ENCODE data around the gene HLA-DQB2.
"Not testable (repeated sequence)": the region's sequence is repeated elsewhere in the genome, so short reads cannot be mapped to it uniquely, and the experiment has no call there.

HLA-DQB2 gene

GRCh38 chr6:32763421-32763820 is at the start of gene HLA-DQB2:
Gene HLA-DQB2 (minus strand): TSS chr6:32763532. CDS start chr6:32763470, 62 bp downstream.
- no peak for DNase-seq

- no peak for DNase-seq
Observed at GRCh38 chr6:32809171-32809570, 45.8 kb upstream of the HLA-DQB2 start.

GRCh38 chr6:32807020-32807580 is 43.8 kb upstream of the HLA-DQB2 start:
- DNase-seq, result no peak

GRCh38 chr6:32805404-32805803 is 42.1 kb upstream of the HLA-DQB2 start:
- DNase-seq, result not testable (repeated sequence)

- no peak for DNase-seq
Observed at GRCh38 chr6:32803416-32803815, 40.1 kb upstream of the HLA-DQB2 start.

GRCh38 chr6:32799740-32800139 is 36.4 kb upstream of the HLA-DQB2 start:
- DNase-seq, result no peak

- no peak for DNase-seq
Observed at GRCh38 chr6:32799168-32799567, 35.8 kb upstream of the HLA-DQB2 start.

- DNase-seq, result peak; percentile 23 to 81 (median 67)
Observed at GRCh38 chr6:32796848-32797776, 33.8 kb upstream of the HLA-DQB2 start.

- peak in 1 of 6 experiments; percentile 8 for DNase-seq
Observed at GRCh38 chr6:32794510-32794909, 31.2 kb upstream of the HLA-DQB2 start.

- no peak for DNase-seq
Observed at GRCh38 chr6:32792901-32793435, 29.6 kb upstream of the HLA-DQB2 start.

GRCh38 chr6:32790306-32790705 is 27.0 kb upstream of the HLA-DQB2 start:
- DNase-seq, result no peak

GRCh38 chr6:32785781-32786533 is 22.6 kb upstream of the HLA-DQB2 start:
- DNase-seq, result peak in 3 of 6 experiments; percentile 3 to 47 (median 30)

- not testable (repeated sequence) for DNase-seq
Observed at GRCh38 chr6:32782923-32783322, 19.6 kb upstream of the HLA-DQB2 start.

GRCh38 chr6:32779036-32779435 is 15.7 kb upstream of the HLA-DQB2 start:
- no peak for DNase-seq

GRCh38 chr6:32775071-32775470 is 11.7 kb upstream of the HLA-DQB2 start:
- no peak for DNase-seq

GRCh38 chr6:32774426-32774825 is 11.1 kb upstream of the HLA-DQB2 start:
- DNase-seq, result no peak

- no peak for DNase-seq
Observed at GRCh38 chr6:32772656-32773055, 9.3 kb upstream of the HLA-DQB2 start.

GRCh38 chr6:32764048-32764447 is 716 bp upstream of the HLA-DQB2 start:
- DNase-seq, result no peak

- no peak for DNase-seq
Observed at GRCh38 chr6:32761548-32761947, 1.8 kb downstream of the HLA-DQB2 start.

- DNase-seq, result no peak
Observed at GRCh38 chr6:32761072-32761471, 2.3 kb downstream of the HLA-DQB2 start.

- DNase-seq, result no peak
Observed at GRCh38 chr6:32759669-32760068, 3.7 kb downstream of the HLA-DQB2 start.

- DNase-seq, result no peak
Observed at GRCh38 chr6:32752580-32752979, 10.8 kb downstream of the HLA-DQB2 start.

GRCh38 chr6:32745649-32746048 is 17.7 kb downstream of the HLA-DQB2 start:
- not testable (repeated sequence) for DNase-seq
